B cell (primary cell): Measurements from ENCODE around the gene GPR61. TPM values are rescaled to one million over a fixed set of nuclear protein-coding genes. Genes with fewer than 3 reads are reported as not detected.

Source experiments
- ATAC-seq: fragments of 200-7000 bp; cut with Tn5 transposase; one replicate; pipeline ENCODE4 v1.10.0; 2021; ENCODE audit warnings: low read depth, mild to moderate bottlenecking, moderate number of reproducible peaks, moderate library complexity
- CTCF ChIA-PET: fragments of 350-600 bp; sonication (Branson Sonifier 250); formaldehyde crosslinking; loops from one replicate; lab custom pipeline; 2021; ENCODE audit warnings: antibody characterized with exemption, inconsistent platforms; lab: Charles Lee
- POLR2A ChIA-PET: fragments of 350-600 bp; sonication (Branson Sonifier 250); formaldehyde crosslinking; loops from one replicate; lab custom pipeline; 2021; ENCODE audit warnings: antibody characterized with exemption; lab: Charles Lee
- DNase-seq: peaks from one replicate; pipeline ENCODE4 v3.0.0; 2013
- H2AFZ ChIP-seq: 2 replicates; pipeline ENCODE4 v1.6.1; 2012; ENCODE audit warnings: mild to moderate bottlenecking, low read depth, low read length; ENCODE audit not compliant: insufficient read depth, poor library complexity, severe bottlenecking
- H3K27ac ChIP-seq, 2 donors: 1 replicate in 1 of 2; 2 replicates in 1 of 2; pipeline ENCODE4 v1.5.1; 2012 to 2013; ENCODE audit warnings: low read length in 2 of 2, mild to moderate bottlenecking in 2 of 2, moderate library complexity in 1 of 2
- H3K27me3 ChIP-seq, 4 experiments: fragments of 200-600 bp in 1 of 4; sonication (generic) in 1 of 4; replicated peaks in 1 of 4; 1 replicate in 2 of 4; 2 replicates in 2 of 4; pipeline versions ENCODE4 v1.6.1 to v1.7.0; 2013 to 2016; ENCODE audit warnings: low read length in 3 of 4, mild to moderate bottlenecking in 2 of 4, mixed read lengths in 1 of 4, moderate library complexity in 1 of 4; ENCODE audit not compliant: insufficient read depth in 4 of 4, control insufficient read depth in 3 of 4; ENCODE audit errors: control extremely low read depth in 1 of 4
- H3K36me3 ChIP-seq, 2 experiments: replicated peaks in 1 of 2; 1 replicate in 1 of 2; 2 replicates in 1 of 2; pipeline versions ENCODE4 v1.6.1 to v1.7.1; 2013; ENCODE audit warnings: low read length in 1 of 2; ENCODE audit not compliant: insufficient read depth in 2 of 2, control insufficient read depth in 1 of 2; ENCODE audit errors: control extremely low read depth in 1 of 2, extremely low read depth in 1 of 2
- H3K4me1 ChIP-seq, 2 donors: fragments of 200-600 bp in 1 of 2; sonication (generic) in 1 of 2; 1 replicate in 1 of 2; 2 replicates in 1 of 2; pipeline versions ENCODE4 v1.5.1 to v1.6.1; 2013 to 2017; ENCODE audit warnings: low read length in 2 of 2; ENCODE audit not compliant: control insufficient read depth in 2 of 2, insufficient read depth in 2 of 2
- H3K4me2 ChIP-seq: replicated peaks from 2 replicates; pipeline ENCODE3; 2012; ENCODE audit warnings: mild to moderate bottlenecking, low read depth, low read length; ENCODE audit not compliant: poor library complexity, severe bottlenecking
- H3K4me3 ChIP-seq, 5 experiments: fragments of 200-600 bp in 1 of 5; sonication (generic) in 1 of 5; 1 replicate in 3 of 5; 2 replicates in 2 of 5; pipeline versions ENCODE4 v1.5.1 to v1.7.0; 2011 to 2016; ENCODE audit warnings: low read length in 4 of 5, mild to moderate bottlenecking in 4 of 5, low read depth in 2 of 5, control low read depth in 1 of 5, moderate library complexity in 1 of 5; ENCODE audit not compliant: insufficient read depth in 1 of 5; ENCODE audit errors: control extremely low read depth in 1 of 5, extremely low read depth in 1 of 5
- H3K79me2 ChIP-seq: fragments of 200-600 bp; sonication (generic); one replicate; pipeline ENCODE4 v1.6.0; 2016; ENCODE audit warnings: low read length; ENCODE audit not compliant: control insufficient read depth, insufficient read depth
- H3K9ac ChIP-seq: fragments of 200-600 bp; sonication (generic); 2 replicates; pipeline ENCODE4 v1.6.1; 2017; ENCODE audit warnings: mild to moderate bottlenecking, low read length, moderate library complexity
- H3K9me3 ChIP-seq, 3 donors: one replicate each; pipeline versions ENCODE4 v1.6.1 to v1.7.1; 2013; ENCODE audit warnings: low read length in 2 of 3; ENCODE audit not compliant: control insufficient read depth in 2 of 3, insufficient read depth in 1 of 3; ENCODE audit errors: control extremely low read depth in 1 of 3
- H4K20me1 ChIP-seq: 2 replicates; pipeline ENCODE4 v1.6.0; 2012; ENCODE audit warnings: mild to moderate bottlenecking, low read length; ENCODE audit not compliant: insufficient read depth, control insufficient read depth, poor library complexity, severe bottlenecking
- H3K27ac Mint-ChIP-seq: one replicate; pipeline ENCODE4 v1.8.0; 2021; ENCODE audit warnings: mixed read lengths
- H3K27me3 Mint-ChIP-seq: one replicate; pipeline ENCODE4 v1.8.0; 2021; ENCODE audit warnings: mixed read lengths
- H3K4me1 Mint-ChIP-seq: one replicate; pipeline ENCODE4 v1.8.0; 2021; ENCODE audit warnings: mixed read lengths
- H3K4me3 Mint-ChIP-seq: one replicate; pipeline ENCODE4 v1.8.0; 2021; ENCODE audit warnings: mixed read lengths
- H3K9me3 Mint-ChIP-seq: one replicate; pipeline ENCODE4 v1.8.0; 2022; ENCODE audit warnings: mixed read lengths; ENCODE audit not compliant: insufficient read depth
- CTCF ChIP-seq: fragments of 200-600 bp; IDR thresholded peaks from one replicate; pipeline ENCODE4 v1.8.0; 2022; ENCODE audit warnings: antibody characterized with exemption, mild to moderate bottlenecking
- EZH2 ChIP-seq: IDR thresholded peaks from 2 replicates; pipeline ENCODE4 v1.6.1; 2012; ENCODE audit warnings: borderline replicate concordance, low read depth, mild to moderate bottlenecking, moderate library complexity, low read length; ENCODE audit not compliant: insufficient read depth, poor library complexity, severe bottlenecking
- WGBS: methylation state at CpG from one replicate; pipeline ENCODE4 v1.1.5; 2013; ENCODE audit warnings: missing lambda C conversion rate; ENCODE audit not compliant: insufficient coverage; 5-methylcytosine and 5-hydroxymethylcytosine counted together
- intact Hi-C: fragments of 100-400 bp; cut with micrococcal nuclease; formaldehyde crosslinking; loops from one replicate; pipeline ENCODE4 v1.10.0; 2022
- polyA plus RNA-seq: library from polyadenylated mRNA; depleted of rRNA; stranded (reverse); fragments of >200 nt; gene quantifications from 2 replicates; pipeline ENCODE4 v1.2.3, GENCODE V29; 2012
- total RNA-seq, 2 donors: library from RNA; stranded (reverse); fragments of 120-200 nt in 1 of 2; gene quantifications; 1 replicate in 1 of 2; 2 replicates in 1 of 2; pipeline versions ENCODE4 v1.2.3 to v1.2.4, GENCODE V29; 2013 to 2022

GPR61 gene
- total and polyA plus RNA-seq, 2 donors (not counting 1 experiment from before 2014, with no cell fraction given), result not detected

GRCh38 chr1:109567877-109568672 is 28.4 kb downstream of the GPR61 start:
- no peak overlapping the region for H3K4me3 ChIP-seq
- H3K4me2 ChIP-seq, result peak overlapping the region; percentile 44
- no peak overlapping the region for H3K9ac ChIP-seq
- intact Hi-C loops, result loop anchor here (2.0 kb wide), 1 partner anchor 19 kb away; the partner anchor contains the start of gene GNAI3
- no peak overlapping the region for H3K27ac Mint-ChIP-seq
- no peaks in the 10 kb centered on the region for H3K27me3 ChIP-seq
- no peak overlapping the region for H2AFZ ChIP-seq
- ATAC-seq (no peak), DNase-seq (no peak)
- no peak for TF ChIP-seq CTCF
- H3K4me3 Mint-ChIP-seq, result no peak overlapping the region
- H3K27ac ChIP-seq, result no peak overlapping the region
- no peaks in the 10 kb centered on the region for H3K36me3 ChIP-seq
- no peaks in the 10 kb centered on the region for H3K9me3 ChIP-seq
- no peaks in the 10 kb centered on the region for H3K27me3 Mint-ChIP-seq
- H3K79me2 ChIP-seq, result peaks cover 95% of the 10 kb centered on the region
- H4K20me1 ChIP-seq, result peaks cover 62% of the 10 kb centered on the region
- H3K9me3 Mint-ChIP-seq, result no peaks in the 10 kb centered on the region
- WGBS, result 100% methylated on average over 1 of the region's 4 CpGs
- H3K4me1 Mint-ChIP-seq, result peaks cover 31% of the 10 kb centered on the region
- peaks cover 17 to 26% of the 10 kb centered on the region in 2 donors for H3K4me1 ChIP-seq
- POLR2A ChIA-PET, result no interaction called here
- CTCF ChIA-PET, result interaction anchor here (2.7 kb wide), 1 partner anchor 19 kb away, joined by 10 read pairs; the partner anchor contains the start of gene GNAI3

GRCh38 chr1:109569323-109569722 is 29.7 kb downstream of the GPR61 start:
- peaks cover 57% of the 10 kb centered on the region for H4K20me1 ChIP-seq
- no peak overlapping the region for H3K4me3 ChIP-seq
- Mint-ChIP-seq H3K4me1 (peaks cover 34% of the 10 kb centered on the region), H3K27ac (no peak overlapping the region), H3K27me3 (no peaks in the 10 kb centered on the region), H3K4me3 (no peak overlapping the region), H3K9me3 (no peaks in the 10 kb centered on the region)
- peak overlapping the region; percentile 44 for H3K4me2 ChIP-seq
- H3K27ac ChIP-seq, result no peak overlapping the region
- H3K9ac ChIP-seq, result peak overlapping the region; percentile 10
- DNase-seq (no peak), ATAC-seq (no peak)
- 100% methylated on average over 1 of the region's 1 CpG for WGBS
- H2AFZ ChIP-seq, result peak overlapping the region; percentile 26
- intact Hi-C loops, result loop anchor here (2.0 kb wide), 1 partner anchor 21 kb away; the partner anchor contains the start of gene GNAI3
- TF ChIP-seq EZH2 (no peak), CTCF (no peak)
- peaks cover 23 to 36% of the 10 kb centered on the region in 2 donors for H3K4me1 ChIP-seq
- H3K27me3 ChIP-seq, result no peaks in the 10 kb centered on the region
- peaks cover 0 to 1% of the 10 kb centered on the region in 2 experiments for H3K36me3 ChIP-seq
- peaks cover 83% of the 10 kb centered on the region for H3K79me2 ChIP-seq
- no peaks in the 10 kb centered on the region for H3K9me3 ChIP-seq
- POLR2A ChIA-PET, result interaction anchor here (1.3 kb wide), 1 partner anchor 21 kb away, joined by 3 read pairs; the partner anchor contains the start of gene GNAI3
- CTCF ChIA-PET, result interaction anchor here (2.7 kb wide), 1 partner anchor 20 kb away, joined by 10 read pairs; the partner anchor contains the start of gene GNAI3
